HG03060 (cell line): ENCODE measurements around the gene ASIP.
"Not testable (repeated sequence)": the region's sequence is repeated elsewhere in the genome, so short reads cannot be mapped to it uniquely, and the experiment has no call there.

Source experiments
- ATAC-seq: cut with Tn5 transposase; IDR thresholded peaks from one replicate; pipeline ENCODE4 v1.9.1; 2021; ENCODE audit warnings: low read depth, moderate number of reproducible peaks; ENCODE audit not compliant: unreplicated experiment

The ASIP gene, protein sequence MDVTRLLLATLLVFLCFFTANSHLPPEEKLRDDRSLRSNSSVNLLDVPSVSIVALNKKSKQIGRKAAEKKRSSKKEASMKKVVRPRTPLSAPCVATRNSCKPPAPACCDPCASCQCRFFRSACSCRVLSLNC

DNA sequence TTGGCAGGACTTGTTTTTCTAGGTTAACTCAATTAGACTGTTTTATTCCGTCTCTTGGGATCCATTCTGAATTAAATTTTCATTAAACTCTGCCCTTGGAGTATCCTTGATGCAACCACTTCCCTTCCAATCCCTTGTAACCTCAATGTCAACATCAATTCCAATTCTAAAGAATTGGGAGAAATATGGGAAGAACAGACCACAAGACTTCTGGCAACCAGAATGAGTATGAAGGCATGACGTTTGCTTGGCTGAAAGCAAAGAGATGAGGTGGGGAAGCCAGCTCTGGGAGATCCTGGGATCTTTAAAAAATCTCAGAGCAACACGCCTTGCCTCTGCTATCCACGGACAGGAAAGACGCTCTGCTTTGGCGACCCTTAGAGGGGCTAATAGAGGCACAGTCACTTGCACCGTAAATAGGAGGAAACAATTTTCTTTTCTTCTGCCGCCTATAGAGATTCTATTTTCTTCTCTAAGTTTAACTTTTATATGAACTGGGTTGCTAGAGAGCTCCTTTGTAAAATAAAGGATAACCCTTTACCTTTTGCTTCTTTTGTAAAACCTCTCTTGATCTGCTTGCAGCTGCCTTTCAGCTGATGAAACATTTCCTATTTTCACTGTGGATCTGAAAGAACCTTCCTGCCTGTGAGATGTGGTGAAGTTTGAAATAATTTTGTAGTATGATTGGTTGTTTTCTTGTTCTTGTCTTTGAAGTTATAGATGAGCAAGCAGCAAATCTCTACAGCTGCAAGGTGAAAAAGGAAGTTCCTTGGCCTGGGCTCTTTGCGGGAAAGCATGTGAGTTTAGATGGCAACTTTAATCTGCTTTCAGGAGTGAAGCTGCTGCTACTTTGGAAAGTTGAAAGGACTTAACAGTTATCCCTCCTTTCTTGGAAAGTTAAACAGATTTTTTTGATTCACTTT lies at the start of gene ASIP:
TSS of gene ASIP (plus strand) at position 731 of the 923 bp plus-strand sequence. CDS start 18,952 bp downstream, outside the sequence.
- no peak for ATAC-seq

DNA sequence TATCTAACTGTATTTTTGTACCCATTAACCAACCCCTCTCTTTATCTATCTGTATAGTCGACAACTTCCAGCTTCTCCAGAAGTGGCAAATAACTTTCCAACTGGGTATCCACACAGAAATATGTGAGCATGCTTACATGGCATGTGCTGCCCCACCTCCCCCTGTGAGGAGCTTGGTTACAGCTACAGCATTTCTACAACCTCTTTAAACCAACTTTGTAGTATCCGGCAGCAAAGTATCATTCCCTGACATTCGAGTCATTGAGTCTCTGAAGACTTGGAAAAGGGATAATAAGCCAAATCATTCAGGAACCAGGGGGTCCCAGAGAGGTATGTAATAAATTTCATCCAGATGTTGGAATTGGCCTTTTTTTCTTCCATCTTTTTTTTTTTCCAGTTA lies 48.2 kb upstream of the ASIP start:
- no peak for ATAC-seq

DNA sequence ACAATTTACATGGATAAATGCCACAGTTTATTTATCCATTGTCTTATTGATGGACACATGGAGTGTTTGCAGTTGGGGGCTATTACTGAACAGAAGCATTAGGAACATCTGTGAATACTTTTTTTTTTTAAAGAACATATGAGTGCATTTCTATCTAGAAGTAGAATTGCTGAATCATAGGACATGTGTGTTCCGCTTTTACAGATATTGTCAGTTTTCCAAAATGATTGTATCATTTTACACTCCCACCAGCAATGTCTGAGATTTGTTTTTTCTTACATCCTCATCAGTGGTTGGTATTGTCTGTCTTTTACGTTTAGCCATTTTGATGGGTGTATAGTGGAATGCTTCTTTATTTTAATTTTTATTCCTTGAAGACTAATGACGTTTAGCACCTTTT lies 42.0 kb upstream of the ASIP start:
- ATAC-seq = no peak

DNA sequence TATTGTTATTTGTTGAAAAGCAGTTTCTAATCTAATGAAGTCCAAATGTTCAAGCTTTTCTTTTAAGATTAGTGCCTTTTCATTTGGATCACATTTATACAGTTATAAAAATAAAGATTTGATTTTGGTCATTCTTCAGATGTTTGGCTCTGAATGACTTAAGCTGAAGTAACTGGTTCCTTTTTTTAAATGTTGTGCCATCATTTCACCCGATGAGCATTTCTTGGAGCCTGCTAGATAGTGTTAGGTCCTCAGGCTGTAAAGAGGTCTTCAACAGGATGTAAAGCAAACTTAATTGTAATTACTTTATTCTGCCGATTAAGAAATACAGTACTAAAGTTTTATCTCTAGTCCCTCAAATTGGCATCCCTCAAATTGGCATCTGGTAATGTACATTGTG lies 41.2 kb upstream of the ASIP start:
- ATAC-seq = no peak

DNA sequence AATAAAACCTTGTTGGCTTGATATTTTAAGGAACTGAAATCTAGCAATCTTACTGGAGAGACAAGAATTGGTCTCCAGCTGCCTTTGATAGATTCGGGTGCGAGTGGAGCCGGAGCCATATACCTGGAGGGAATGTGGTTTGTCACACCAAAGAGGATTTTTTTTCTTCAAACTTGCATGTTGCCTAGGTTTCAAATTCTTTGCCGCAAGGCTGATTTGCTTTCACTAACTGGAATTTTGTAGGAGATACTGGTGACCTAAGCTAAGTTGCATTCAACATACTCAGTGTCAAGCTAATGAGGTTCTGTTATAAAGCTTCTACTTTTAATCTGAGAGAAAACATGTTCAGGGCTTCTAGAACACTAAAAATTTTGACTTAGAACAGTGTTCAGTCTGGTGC lies 39.7 kb upstream of the ASIP start:
- ATAC-seq = no peak

DNA sequence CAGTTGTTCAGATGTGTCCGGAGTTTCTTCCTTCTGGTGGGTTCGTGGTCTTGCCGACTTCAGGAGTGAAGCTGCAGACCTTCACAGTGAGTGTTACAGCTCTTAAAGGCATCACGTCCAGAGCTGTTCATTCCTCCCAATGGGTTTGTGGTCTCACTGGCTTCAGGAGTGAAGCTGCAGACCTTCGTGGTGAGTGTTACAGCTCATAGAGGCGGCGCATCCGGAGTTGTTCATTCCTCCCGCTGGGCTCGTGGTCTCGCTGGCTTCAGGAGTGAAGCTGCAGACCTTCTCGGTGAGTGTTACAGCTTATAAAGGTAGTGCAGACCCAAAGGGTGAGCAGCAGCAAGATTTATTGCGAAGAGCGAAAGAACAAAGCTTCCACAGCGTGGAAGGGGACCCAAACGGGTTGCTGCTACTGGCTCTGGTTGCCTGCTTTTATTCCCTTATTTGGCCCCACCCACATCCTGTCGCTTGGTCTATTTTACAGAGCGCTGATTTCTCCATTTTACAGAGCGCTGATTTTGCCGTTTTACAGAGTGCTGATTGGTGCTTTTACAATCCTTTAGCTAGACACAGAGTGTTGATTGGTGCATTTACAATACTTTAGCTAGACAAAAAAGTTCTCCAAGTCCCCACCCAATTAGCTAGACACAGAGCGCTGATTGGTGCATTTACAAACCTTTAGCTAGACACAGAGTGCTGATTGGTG lies 35.9 kb upstream of the ASIP start:
- ATAC-seq = not testable (repeated sequence)

DNA sequence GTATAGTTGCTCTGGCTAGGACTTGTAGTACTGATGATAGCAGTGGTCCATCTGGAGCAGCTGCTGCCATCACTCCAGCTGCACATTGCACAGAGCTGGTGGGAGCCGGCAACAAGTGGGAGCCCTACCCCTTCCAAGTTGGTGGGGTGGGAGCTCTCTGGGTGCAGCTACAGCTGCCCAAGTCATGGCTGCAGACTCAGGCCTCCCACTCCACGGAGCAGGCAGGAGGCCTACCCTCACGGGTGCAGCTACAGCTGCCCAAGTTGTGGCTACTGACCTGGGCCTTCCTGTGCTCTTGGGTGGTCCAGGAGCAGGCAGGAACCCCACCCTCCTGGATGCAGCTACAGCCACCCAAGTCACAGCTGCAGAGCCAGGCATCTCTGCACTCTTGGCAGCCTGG lies 32.1 kb upstream of the ASIP start:
- ATAC-seq = no peak

DNA sequence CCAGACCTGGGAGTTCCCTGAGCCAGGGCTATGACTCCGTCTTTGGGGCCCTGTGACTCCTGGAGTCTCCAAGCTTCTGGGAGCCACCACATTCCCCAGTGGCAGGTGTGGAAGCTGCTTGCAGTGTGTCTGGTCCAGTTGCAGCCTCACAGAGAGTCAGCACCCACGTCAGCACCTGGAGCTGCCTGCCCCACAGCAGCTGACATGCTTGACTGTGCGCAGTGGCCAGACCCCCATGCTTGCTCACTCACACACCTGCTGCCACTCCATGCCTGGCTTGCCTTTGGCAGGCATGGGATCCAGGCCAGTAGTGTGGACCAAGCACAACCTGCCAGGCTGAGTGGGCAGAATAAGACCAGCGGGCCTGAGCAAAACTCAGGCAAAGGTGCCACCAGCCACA lies 31.0 kb upstream of the ASIP start:
- ATAC-seq = no peak

DNA sequence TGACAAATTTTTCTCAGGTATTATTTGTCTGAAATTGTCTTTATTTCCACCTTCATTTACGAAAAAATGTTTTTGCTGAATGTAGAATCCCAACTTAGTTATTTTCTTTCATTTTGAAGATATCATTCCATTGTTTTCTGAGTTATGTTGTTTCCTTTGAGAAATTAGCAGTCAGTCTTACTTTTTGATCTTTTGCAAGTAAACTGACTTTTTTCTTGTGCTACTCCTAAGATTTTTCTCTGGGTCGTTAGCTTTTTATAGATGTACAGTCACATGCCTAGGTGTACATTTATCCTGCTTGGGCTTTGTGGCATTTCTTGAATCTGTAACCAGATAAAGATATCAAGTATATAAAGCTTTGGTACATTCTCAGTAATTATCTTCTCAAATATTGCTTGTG lies 29.6 kb upstream of the ASIP start:
- ATAC-seq = no peak

DNA sequence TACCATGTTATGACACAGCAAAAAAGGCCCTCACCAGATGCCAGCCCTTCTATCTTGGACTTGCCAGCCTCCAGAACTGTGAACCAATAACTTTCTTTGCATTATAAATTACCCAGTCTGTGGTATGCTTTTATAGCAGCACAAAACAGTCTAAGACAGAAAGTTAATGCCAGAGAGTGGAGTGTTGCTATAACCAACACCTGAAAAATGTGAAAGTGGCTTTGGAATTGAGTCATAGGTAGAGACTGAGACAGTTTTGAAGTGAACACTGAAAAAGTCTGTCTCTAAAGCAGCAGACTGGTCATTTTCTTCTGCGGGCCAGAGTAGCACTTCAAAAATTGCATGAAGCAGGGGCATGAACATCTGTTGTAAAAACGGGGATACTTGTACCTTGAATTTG lies 28.0 kb upstream of the ASIP start:
- no peak for ATAC-seq

DNA sequence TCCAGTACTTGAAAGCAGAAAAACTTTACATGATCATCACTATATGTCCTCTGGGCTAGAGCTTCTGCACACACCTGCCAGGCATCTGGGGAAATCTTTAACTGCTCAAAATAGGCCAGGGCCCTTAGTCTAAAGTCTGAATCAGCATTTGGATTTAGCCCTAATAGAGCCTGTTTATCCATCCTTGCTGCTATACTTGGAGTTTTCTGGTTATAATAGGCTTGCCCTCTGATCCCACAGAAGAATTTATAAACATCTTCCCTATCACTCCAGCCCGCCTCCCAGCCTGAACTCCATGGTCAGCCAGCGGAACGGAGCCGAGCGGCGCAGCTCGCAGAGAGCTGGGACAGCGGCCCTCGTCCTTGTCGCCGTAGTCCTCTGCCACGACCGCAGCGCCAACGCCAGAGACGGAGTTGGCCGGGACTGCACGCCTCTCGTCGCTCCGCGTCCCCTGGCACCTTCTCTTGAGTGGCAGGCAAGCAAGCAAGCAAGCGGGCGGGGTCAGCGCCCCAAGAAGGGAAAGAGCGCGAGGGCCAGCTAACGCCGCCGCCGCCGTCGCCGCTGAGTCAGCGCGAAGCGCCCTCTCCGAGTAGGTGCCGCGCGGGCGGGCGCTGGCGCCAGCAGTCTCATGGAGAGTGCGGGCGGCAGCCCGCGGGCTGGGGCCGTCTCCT lies 25.4 kb upstream of the ASIP start:
- no peak for ATAC-seq

DNA sequence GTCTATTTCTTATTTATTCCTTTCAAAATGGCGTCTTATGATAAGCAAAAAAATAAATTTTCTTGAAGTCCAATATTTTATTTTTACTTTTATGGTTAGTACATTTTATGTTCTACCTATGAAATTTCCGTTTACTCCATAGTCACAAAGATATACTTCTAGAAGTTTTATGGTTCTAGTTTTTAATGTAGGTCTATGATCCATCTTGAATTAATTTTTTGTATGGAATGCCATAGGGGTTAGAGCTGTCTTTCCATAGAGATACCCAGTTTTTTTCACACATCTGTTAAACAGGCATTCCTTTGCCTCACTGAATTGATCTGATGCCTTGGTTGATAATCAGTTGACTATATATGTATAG lies 24.9 kb upstream of the ASIP start:
- ATAC-seq = no peak

DNA sequence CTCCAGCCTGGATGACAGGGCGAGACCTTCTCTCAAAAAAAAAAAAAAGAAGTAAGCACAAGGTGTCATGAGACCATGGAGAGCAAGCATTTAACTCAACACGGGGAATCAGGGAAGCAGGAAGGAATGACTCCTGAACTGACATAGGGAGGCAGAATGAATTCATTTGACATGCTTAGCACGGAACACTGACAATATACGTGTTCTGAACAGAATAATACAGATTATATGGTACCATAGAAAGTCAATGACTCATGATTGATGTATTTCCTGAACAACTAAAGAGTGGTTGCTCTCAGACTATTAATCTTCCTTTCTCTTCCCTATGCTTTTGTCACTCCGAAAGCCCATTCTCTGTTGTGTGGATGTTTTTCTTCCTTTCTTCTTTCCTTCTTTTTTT lies 20.7 kb upstream of the ASIP start:
- ATAC-seq = no peak

DNA sequence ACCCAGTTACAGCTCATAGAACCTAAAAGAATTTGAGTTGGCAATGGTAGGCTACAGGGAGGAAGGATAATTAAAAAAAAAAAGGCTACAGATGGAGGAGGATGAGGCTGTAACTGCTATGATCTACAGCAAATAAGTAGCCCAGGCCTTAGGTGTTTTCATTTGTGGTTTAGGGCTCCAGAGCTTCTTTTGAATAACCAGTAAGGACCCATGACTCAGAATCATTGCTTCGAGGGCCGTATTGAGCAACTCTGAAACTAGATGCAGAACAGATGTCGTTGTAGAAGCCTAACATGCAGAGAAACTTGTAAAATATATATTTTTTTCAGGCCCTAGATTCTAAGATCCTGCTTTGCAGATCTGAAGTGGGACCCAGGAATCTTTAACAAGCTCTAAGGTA lies 19.0 kb upstream of the ASIP start:
- ATAC-seq = no peak

DNA sequence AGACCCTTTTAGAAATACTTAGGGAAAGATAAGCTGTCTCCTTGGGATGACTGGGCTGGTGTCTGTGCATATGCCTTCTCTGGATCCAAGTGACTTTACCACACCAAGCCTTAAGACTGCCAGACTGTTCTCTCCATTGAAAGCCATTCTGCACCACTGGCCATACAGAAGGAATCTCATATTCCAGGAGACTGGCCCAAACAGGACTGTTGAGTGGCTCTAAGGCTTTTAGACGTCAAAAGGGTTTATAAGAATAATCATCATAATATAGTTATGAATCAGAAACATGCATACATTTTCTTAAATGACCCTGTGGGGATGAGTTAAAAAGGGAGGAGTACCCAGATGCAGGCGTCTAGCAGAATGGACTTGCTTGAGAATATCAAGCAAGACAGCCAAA lies 17.0 kb upstream of the ASIP start:
- not testable (repeated sequence) for ATAC-seq

DNA sequence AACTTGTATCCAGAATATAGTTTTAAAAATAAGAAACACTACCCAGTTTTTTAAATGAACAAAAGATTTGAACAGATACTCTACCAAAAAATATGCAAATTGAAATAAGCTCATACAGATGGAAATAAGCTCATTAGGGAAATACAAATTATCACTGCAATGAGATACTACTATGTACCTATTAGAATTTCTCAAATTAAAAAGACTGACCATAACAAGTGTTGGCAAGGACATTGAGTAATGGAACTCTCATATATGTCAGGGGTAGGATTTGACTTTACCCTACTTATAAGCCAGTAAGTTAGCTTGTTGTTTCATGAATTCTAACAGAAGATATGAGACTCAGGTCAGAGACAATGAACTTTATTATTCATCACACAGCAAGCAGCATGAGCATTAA lies 9.6 kb upstream of the ASIP start:
- no peak for ATAC-seq

DNA sequence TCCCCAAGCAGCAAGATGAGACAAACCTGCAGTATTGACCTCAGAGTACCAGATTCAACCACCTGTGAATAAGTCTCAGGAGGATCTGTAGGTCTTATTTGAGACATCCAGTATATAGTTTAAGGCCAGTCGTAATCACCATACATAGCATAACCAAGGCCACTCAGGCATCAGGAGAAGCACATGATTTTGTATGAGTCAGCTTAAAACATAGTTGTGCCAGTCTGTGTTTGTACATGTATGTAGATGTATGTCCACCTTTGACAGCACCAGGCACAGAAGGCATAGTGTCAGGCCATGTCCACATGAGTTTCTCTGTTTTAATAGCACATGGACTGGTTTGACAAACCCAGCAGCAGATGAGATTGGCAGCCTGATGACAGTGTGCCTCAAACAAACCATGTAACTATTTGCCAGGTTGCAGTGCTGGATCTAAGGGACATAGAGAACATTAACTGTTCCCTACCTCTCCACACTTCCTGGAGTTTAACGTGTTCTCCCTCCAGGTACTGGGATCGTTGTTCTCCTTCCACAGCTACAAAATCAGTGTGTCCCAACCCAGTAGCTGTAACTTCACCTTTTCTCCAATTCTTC lies 8.6 kb upstream of the ASIP start:
- no peak for ATAC-seq

DNA sequence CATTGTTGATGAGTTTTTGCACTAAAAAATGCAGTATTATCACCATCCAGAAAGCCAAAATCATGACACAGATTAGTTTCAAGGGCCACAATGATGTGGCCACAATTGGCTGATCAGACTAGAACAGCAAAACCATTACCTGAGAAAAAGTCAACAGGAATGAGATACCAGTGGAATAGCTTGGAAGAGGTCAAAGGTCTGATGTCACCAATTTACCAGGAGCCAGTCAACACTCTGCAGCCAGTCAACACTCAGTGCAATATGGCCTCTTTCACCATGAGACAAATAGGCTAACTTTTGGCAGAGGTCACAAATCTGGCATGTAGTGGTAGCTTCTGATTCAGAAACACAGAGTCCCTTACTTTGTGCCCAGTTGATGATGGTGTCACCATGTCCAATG lies 7.5 kb upstream of the ASIP start:
- no peak for ATAC-seq

DNA sequence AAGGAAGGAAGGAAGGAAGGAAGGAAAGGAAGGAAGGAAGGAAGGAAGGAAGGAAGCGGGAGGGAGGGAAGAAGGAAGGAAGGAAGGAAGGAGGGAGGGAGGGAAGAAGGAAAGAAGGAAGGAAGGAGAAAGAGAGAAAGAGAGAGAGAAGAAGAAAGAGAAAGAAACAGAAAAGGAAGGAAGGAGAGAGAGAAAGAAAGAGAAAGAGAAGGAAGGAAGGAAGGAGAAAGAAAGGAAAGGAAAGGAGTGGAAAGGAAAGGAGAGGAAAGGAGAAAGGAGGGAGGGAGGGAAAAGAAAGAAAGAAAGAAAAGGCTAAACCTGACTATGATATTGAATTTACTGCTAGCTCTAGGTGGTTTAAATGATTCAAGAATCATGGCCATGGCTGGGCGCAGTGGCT lies 5.3 kb upstream of the ASIP start:
- no peak for ATAC-seq

DNA sequence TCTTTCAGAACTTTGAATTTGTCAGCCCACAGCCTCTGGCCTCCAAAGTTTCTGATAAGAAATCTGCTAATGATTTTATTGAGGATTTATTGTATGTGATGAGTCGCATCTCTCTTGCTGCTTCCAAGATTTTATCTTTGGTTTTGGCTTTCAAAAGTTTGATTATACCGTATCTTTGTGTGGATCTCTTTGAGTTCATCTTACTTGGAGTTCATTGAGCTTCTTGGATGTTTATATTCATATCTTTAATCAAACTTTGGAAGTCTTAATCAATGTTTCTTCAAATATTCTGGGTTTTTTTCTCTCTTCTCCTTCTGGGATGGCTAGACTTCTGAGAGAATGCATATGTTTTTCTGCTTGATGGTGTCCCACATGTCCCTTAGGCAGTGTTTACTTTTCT lies 3.3 kb upstream of the ASIP start:
- no peak for ATAC-seq

DNA sequence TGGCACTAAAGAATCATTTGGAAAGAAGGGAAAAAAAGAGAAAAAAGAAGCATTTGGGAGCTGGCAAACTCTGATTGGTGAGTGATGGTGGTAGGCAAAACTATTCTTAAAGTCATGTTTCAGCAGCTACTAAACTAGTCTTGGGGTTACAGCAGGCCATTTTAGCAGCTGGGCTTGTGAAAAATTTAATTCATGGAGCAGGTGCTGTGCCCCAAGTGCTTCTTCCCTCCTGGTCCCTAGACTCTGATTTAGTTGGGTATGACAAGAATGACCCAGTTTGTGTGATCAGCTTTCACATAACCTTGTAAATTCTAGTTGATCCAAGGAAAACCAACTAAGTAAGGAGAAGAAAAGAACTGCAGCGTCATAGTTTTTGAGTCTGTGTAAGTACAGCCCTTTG lies 1.1 kb upstream of the ASIP start:
- no peak for ATAC-seq
